ENCODE measurements around the gene PLCB1.

GRCh38 chr20:8787090-8787489 is 655.0 kb downstream of the PLCB1 start:
- TF ChIP-seq CTCF (IDR thresholded peaks at IDR 0.05; ENCODE audit: low read depth, low read length, poor library complexity, severe bottlenecking) (no peak), EZH2phosphoT487 (IDR thresholded peaks at IDR 0.05; ENCODE audit: borderline replicate concordance, low read length) (no peak)
